ENCODE results near the gene CDH13.

The CDH13 gene

GRCh38 chr16:82631701-82632685, 5.2 kb downstream of the CDH13 start:
- Histone ChIP-seq H3K4me3 (no peak overlapping the region), H3K4me1 (peaks cover 0 to 75% (median 58%) of the 10 kb centered on the region in 4 donors), H3K9me3 (no peaks in the 10 kb centered on the region), H3K27ac (peak overlapping the region; percentile 79 to 89), H3K36me3 (no peaks in the 10 kb centered on the region), H3K27me3 (no peaks in the 10 kb centered on the region)
- intact Hi-C loops (cut with DNase I; ENCODE audit: low total_unique reads): loop anchor here (10.0 kb wide), 1 partner anchor 253 kb away; no protein-coding TSS in a partner anchor
- TF ChIP-seq CTCF (IDR thresholded peaks at IDR 0.05): no peak
- no peak for DNase-seq

- DNase-seq: peak in 1 of 2 donors; percentile 73
- H3K36me3 ChIP-seq: no peaks in the 10 kb centered on the region
- no peak overlapping the region for H3K4me3 ChIP-seq
- intact Hi-C loops (cut with DNase I; ENCODE audit: low total_unique reads): loop anchor here (10.0 kb wide), 1 partner anchor 251 kb away; no protein-coding TSS in a partner anchor
- TF ChIP-seq CTCF (IDR thresholded peaks at IDR 0.05): no peak
- H3K9me3 ChIP-seq: no peaks in the 10 kb centered on the region
- H3K4me1 ChIP-seq: peaks cover 0 to 71% (median 49%) of the 10 kb centered on the region in 4 donors
- no peaks in the 10 kb centered on the region for H3K27me3 ChIP-seq
- H3K27ac ChIP-seq: peak overlapping the region; percentile 69 to 89
These were observed 7.3 kb downstream of the CDH13 start for GRCh38 chr16:82633964-82634600.

GRCh38 chr16:82634955-82635610, 8.3 kb downstream of the CDH13 start:
- H3K9me3 ChIP-seq: no peaks in the 10 kb centered on the region
- H3K36me3 ChIP-seq: no peaks in the 10 kb centered on the region
- peak overlapping the region; percentile 69 to 89 for H3K27ac ChIP-seq
- H3K27me3 ChIP-seq: no peaks in the 10 kb centered on the region
- DNase-seq: no peak
- peaks cover 0 to 61% (median 44%) of the 10 kb centered on the region in 4 donors for H3K4me1 ChIP-seq
- intact Hi-C loops (cut with DNase I; ENCODE audit: low total_unique reads): loop anchor here (5.0 to 10.0 kb wide), 2 partner anchors 250 to 952 kb away; no protein-coding TSS in a partner anchor
- no peak overlapping the region for H3K4me3 ChIP-seq
- no peak for TF ChIP-seq CTCF (IDR thresholded peaks at IDR 0.05)

- H3K9me3 ChIP-seq: no peaks in the 10 kb centered on the region
- TF ChIP-seq CTCF (IDR thresholded peaks at IDR 0.05): no peak
- no peaks in the 10 kb centered on the region for H3K27me3 ChIP-seq
- H3K27ac ChIP-seq: no peak overlapping the region
- DNase-seq: no peak
- no peaks in the 10 kb centered on the region for H3K36me3 ChIP-seq
- intact Hi-C loops (cut with DNase I; ENCODE audit: low total_unique reads): loop anchor here (5.0 to 10.0 kb wide), 2 partner anchors 248 to 951 kb away; no protein-coding TSS in a partner anchor
- H3K4me1 ChIP-seq: peaks cover 0 to 47% (median 32%) of the 10 kb centered on the region in 4 donors
- H3K4me3 ChIP-seq: no peak overlapping the region
These were observed 9.7 kb downstream of the CDH13 start for GRCh38 chr16:82636485-82636884.

- intact Hi-C loops (cut with DNase I; ENCODE audit: low total_unique reads): loop anchor here (5.0 to 10.0 kb wide), 2 partner anchors 248 to 950 kb away; no protein-coding TSS in a partner anchor
These were observed 10.2 kb downstream of the CDH13 start for GRCh38 chr16:82636958-82637357.

More at GRCh38 chr16:82636958-82637357, 10.2 kb downstream of the CDH13 start:
- Histone ChIP-seq H3K9me3 (no peaks in the 10 kb centered on the region), H3K4me3 (no peak overlapping the region), H3K27me3 (no peaks in the 10 kb centered on the region), H3K27ac (no peak overlapping the region), H3K4me1 (peaks cover 0 to 43% (median 27%) of the 10 kb centered on the region in 4 donors), H3K36me3 (no peaks in the 10 kb centered on the region)
- DNase-seq: no peak
- no peak for TF ChIP-seq CTCF (IDR thresholded peaks at IDR 0.05)

Measured in tibial artery (tissue), 4 donors.